ENCODE measurements around the gene HNF4A. TPM values are rescaled to one million over a fixed set of nuclear protein-coding genes. Genes with fewer than 3 reads are reported as not detected.
A peak's percentile ranks its signal among the peaks of the same experiment; 100 is the strongest.

Gene HNF4A
- total and polyA plus RNA-seq, 2 of the 13 experiments (the other 11 are each of a cell fraction or from before 2014, with no cell fraction given), result 80.9 to 169 TPM

DNA sequence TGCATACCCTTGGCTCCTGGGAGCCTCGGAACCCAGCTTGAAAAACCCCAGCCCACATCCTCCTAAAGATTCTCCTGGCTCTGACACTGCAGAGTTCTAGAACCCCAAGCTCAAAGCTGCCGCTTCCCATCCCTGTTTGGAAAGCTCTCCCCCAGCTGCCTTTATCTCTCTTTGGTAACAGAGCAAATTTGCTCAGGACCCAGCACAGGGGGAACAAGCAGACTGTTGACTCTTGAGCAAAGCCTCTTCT, 38.9 kb downstream of the HNF4A start (continued):
- TF ChIP-seq, protein P1, sequence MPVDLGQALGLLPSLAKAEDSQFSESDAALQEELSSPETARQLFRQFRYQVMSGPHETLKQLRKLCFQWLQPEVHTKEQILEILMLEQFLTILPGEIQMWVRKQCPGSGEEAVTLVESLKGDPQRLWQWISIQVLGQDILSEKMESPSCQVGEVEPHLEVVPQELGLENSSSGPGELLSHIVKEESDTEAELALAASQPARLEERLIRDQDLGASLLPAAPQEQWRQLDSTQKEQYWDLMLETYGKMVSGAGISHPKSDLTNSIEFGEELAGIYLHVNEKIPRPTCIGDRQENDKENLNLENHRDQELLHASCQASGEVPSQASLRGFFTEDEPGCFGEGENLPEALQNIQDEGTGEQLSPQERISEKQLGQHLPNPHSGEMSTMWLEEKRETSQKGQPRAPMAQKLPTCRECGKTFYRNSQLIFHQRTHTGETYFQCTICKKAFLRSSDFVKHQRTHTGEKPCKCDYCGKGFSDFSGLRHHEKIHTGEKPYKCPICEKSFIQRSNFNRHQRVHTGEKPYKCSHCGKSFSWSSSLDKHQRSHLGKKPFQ (CRISPR knock-in tag; IDR thresholded peaks at IDR 0.05; ENCODE audit: insufficient replicate concordance), result no peak
- TF ChIP-seq, protein P2, sequence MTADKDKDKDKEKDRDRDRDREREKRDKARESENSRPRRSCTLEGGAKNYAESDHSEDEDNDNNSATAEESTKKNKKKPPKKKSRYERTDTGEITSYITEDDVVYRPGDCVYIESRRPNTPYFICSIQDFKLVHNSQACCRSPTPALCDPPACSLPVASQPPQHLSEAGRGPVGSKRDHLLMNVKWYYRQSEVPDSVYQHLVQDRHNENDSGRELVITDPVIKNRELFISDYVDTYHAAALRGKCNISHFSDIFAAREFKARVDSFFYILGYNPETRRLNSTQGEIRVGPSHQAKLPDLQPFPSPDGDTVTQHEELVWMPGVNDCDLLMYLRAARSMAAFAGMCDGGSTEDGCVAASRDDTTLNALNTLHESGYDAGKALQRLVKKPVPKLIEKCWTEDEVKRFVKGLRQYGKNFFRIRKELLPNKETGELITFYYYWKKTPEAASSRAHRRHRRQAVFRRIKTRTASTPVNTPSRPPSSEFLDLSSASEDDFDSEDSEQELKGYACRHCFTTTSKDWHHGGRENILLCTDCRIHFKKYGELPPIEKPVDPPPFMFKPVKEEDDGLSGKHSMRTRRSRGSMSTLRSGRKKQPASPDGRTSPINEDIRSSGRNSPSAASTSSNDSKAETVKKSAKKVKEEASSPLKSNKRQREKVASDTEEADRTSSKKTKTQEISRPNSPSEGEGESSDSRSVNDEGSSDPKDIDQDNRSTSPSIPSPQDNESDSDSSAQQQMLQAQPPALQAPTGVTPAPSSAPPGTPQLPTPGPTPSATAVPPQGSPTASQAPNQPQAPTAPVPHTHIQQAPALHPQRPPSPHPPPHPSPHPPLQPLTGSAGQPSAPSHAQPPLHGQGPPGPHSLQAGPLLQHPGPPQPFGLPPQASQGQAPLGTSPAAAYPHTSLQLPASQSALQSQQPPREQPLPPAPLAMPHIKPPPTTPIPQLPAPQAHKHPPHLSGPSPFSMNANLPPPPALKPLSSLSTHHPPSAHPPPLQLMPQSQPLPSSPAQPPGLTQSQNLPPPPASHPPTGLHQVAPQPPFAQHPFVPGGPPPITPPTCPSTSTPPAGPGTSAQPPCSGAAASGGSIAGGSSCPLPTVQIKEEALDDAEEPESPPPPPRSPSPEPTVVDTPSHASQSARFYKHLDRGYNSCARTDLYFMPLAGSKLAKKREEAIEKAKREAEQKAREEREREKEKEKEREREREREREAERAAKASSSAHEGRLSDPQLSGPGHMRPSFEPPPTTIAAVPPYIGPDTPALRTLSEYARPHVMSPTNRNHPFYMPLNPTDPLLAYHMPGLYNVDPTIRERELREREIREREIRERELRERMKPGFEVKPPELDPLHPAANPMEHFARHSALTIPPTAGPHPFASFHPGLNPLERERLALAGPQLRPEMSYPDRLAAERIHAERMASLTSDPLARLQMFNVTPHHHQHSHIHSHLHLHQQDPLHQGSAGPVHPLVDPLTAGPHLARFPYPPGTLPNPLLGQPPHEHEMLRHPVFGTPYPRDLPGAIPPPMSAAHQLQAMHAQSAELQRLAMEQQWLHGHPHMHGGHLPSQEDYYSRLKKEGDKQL (CRISPR knock-in tag; IDR thresholded peaks at IDR 0.05; ENCODE audit: low read depth), result no peak; the same call in none of the 2 replicates
- TF ChIP-seq STAG1 (CRISPR knock-in tag; IDR thresholded peaks at IDR 0.05), result no peak; the same call in 1 of the 2 replicates
- peak; percentile 92 for TF ChIP-seq FOXA1 (IDR thresholded peaks at IDR 0.05)
- TF ChIP-seq FOXA1 (CRISPR knock-in tag; IDR thresholded peaks at IDR 0.05), result peak; percentile 100
- no peak for TF ChIP-seq AGO1 (IDR thresholded peaks at IDR 0.05; ENCODE audit: low read depth, low read length, poor library complexity, severe bottlenecking)
- TF ChIP-seq ZNF761 (CRISPR knock-in tag; conservative IDR thresholded peaks at IDR 0.05), result no peak
- TF ChIP-seq ZIK1 (CRISPR knock-in tag; IDR thresholded peaks at IDR 0.05; ENCODE audit: borderline replicate concordance, low read depth), result no peak
- TF ChIP-seq CC2D1A (CRISPR knock-in tag; IDR thresholded peaks at IDR 0.05), result no peak
- TF ChIP-seq CBX1 (IDR thresholded peaks at IDR 0.05; ENCODE audit: low read depth), result no peak
- TF ChIP-seq HNRNPUL1 (IDR thresholded peaks at IDR 0.05; ENCODE audit: low read depth, low read length), result no peak
- no peak for TF ChIP-seq TGIF2 (CRISPR knock-in tag; IDR thresholded peaks at IDR 0.05)
- peak; percentile 99 for TF ChIP-seq ZNF430 (CRISPR knock-in tag; IDR thresholded peaks at IDR 0.05)
- TF ChIP-seq SSRP1 (CRISPR knock-in tag; IDR thresholded peaks at IDR 0.05), result no peak
- TF ChIP-seq ZNF891 (CRISPR knock-in tag; IDR thresholded peaks at IDR 0.05), result no peak; the same call in 1 of the 2 replicates
- TF ChIP-seq HMG20A (CRISPR knock-in tag; IDR thresholded peaks at IDR 0.05; ENCODE audit: borderline replicate concordance), result no peak; the same call in 1 of the 2 replicates
- TF ChIP-seq, protein P3, sequence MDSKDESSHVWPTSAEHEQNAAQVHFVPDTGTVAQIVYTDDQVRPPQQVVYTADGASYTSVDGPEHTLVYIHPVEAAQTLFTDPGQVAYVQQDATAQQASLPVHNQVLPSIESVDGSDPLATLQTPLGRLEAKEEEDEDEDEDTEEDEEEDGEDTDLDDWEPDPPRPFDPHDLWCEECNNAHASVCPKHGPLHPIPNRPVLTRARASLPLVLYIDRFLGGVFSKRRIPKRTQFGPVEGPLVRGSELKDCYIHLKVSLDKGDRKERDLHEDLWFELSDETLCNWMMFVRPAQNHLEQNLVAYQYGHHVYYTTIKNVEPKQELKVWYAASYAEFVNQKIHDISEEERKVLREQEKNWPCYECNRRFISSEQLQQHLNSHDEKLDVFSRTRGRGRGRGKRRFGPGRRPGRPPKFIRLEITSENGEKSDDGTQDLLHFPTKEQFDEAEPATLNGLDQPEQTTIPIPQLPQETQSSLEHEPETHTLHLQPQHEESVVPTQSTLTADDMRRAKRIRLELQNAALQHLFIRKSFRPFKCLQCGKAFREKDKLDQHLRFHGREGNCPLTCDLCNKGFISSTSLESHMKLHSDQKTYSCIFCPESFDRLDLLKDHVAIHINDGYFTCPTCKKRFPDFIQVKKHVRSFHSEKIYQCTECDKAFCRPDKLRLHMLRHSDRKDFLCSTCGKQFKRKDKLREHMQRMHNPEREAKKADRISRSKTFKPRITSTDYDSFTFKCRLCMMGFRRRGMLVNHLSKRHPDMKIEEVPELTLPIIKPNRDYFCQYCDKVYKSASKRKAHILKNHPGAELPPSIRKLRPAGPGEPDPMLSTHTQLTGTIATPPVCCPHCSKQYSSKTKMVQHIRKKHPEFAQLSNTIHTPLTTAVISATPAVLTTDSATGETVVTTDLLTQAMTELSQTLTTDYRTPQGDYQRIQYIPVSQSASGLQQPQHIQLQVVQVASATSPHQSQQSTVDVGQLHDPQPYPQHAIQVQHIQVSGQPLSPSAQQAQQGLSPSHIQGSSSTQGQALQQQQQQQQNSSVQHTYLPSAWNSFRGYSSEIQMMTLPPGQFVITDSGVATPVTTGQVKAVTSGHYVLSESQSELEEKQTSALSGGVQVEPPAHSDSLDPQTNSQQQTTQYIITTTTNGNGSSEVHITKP (CRISPR knock-in tag; IDR thresholded peaks at IDR 0.05; ENCODE audit: low read depth), result no peak; the same call in 1 of the 2 replicates
- TF ChIP-seq KDM5B (CRISPR knock-in tag; IDR thresholded peaks at IDR 0.05; ENCODE audit: borderline replicate concordance), result no peak; the same call in 1 of the 2 replicates
- no peak; the same call in 1 of the 2 replicates for TF ChIP-seq ETV5 (CRISPR knock-in tag; IDR thresholded peaks at IDR 0.05; ENCODE audit: borderline replicate concordance)
